Measurements from ENCODE around the gene ATXN10.

Gene ATXN10

GRCh38 chr22:45816776-45817175 is 145.1 kb downstream of the ATXN10 start:
- H3F3A ChIP-seq (ENCODE audit: insufficient read depth, low read length), result no peaks in the 10 kb centered on the region
- no peaks in the 10 kb centered on the region for H3K9me2 ChIP-seq (ENCODE audit: low read depth, low read length)
- no peak overlapping the region for H2AFZ ChIP-seq (ENCODE audit: low read length)
- no peak overlapping the region for H3K9ac ChIP-seq (ENCODE audit: low read length)
- no peak overlapping the region for H3K4me3 ChIP-seq (ENCODE audit: low read depth, low read length, poor library complexity, severe bottlenecking)
- no peaks in the 10 kb centered on the region for H3K9me3 ChIP-seq (ENCODE audit: low read length)
- H3K4me1 ChIP-seq (ENCODE audit: insufficient read depth, low read length, severe bottlenecking), result peaks cover 14% of the 10 kb centered on the region
- no peak for TF ChIP-seq CTCF (IDR thresholded peaks at IDR 0.05; ENCODE audit: low read length)
- no peak for TF ChIP-seq EZH2 (IDR thresholded peaks at IDR 0.05; ENCODE audit: borderline replicate concordance, low read length)
- H3K27me3 ChIP-seq (ENCODE audit: insufficient read depth, low read length), result no peaks in the 10 kb centered on the region
- no peak overlapping the region for H3K27ac ChIP-seq (ENCODE audit: low read depth, low read length, poor library complexity, severe bottlenecking)
- H3K36me3 ChIP-seq (ENCODE audit: insufficient read depth, low read length), result peaks cover 61% of the 10 kb centered on the region
- no peaks in the 10 kb centered on the region for H3K79me2 ChIP-seq (ENCODE audit: insufficient read depth, low read length)
- no peaks in the 10 kb centered on the region for H4K20me1 ChIP-seq (ENCODE audit: insufficient read depth, low read length)
- no peak overlapping the region for H3K4me2 ChIP-seq (ENCODE audit: low read length)

- no peak overlapping the region; the same call in 1 of the 2 replicates for H3K9ac ChIP-seq (ENCODE audit: low read length)
Observed at GRCh38 chr22:45817745-45818423, 146.2 kb downstream of the ATXN10 start.

GRCh38 chr22:45818424-45819085 is 146.9 kb downstream of the ATXN10 start:
- H3K4me3 ChIP-seq (ENCODE audit: low read depth, low read length, poor library complexity, severe bottlenecking), result no peak overlapping the region
- H4K20me1 ChIP-seq (ENCODE audit: insufficient read depth, low read length), result no peaks in the 10 kb centered on the region
- peak overlapping the region; percentile 70 for H3K27ac ChIP-seq (ENCODE audit: low read depth, low read length, poor library complexity, severe bottlenecking)
- H3F3A ChIP-seq (ENCODE audit: insufficient read depth, low read length), result no peaks in the 10 kb centered on the region
- no peaks in the 10 kb centered on the region for H3K27me3 ChIP-seq (ENCODE audit: insufficient read depth, low read length)
- H3K9me3 ChIP-seq (ENCODE audit: low read length), result no peaks in the 10 kb centered on the region
- peaks cover 14% of the 10 kb centered on the region for H3K4me1 ChIP-seq (ENCODE audit: insufficient read depth, low read length, severe bottlenecking)
- H2AFZ ChIP-seq (ENCODE audit: low read length), result no peak overlapping the region
- H3K9ac ChIP-seq (ENCODE audit: low read length), result no peak overlapping the region; the same call in 1 of the 2 replicates
- H3K79me2 ChIP-seq (ENCODE audit: insufficient read depth, low read length), result no peaks in the 10 kb centered on the region
- no peak overlapping the region for H3K4me2 ChIP-seq (ENCODE audit: low read length)
- TF ChIP-seq EZH2 (IDR thresholded peaks at IDR 0.05; ENCODE audit: borderline replicate concordance, low read length) (no peak), CTCF (IDR thresholded peaks at IDR 0.05; ENCODE audit: low read length) (no peak)
- H3K36me3 ChIP-seq (ENCODE audit: insufficient read depth, low read length), result peaks cover 53% of the 10 kb centered on the region
- no peaks in the 10 kb centered on the region for H3K9me2 ChIP-seq (ENCODE audit: low read depth, low read length)

More at GRCh38 chr22:45817745-45818423, 146.2 kb downstream of the ATXN10 start:
- Histone ChIP-seq H3K9me3 (ENCODE audit: low read length) (no peaks in the 10 kb centered on the region), H3K27ac (ENCODE audit: low read depth, low read length, poor library complexity, severe bottlenecking) (peak overlapping the region; percentile 70), H4K20me1 (ENCODE audit: insufficient read depth, low read length) (no peaks in the 10 kb centered on the region), H3K4me1 (ENCODE audit: insufficient read depth, low read length, severe bottlenecking) (peaks cover 14% of the 10 kb centered on the region), H3K9me2 (ENCODE audit: low read depth, low read length) (no peaks in the 10 kb centered on the region), H3K36me3 (ENCODE audit: insufficient read depth, low read length) (peaks cover 55% of the 10 kb centered on the region), H3K79me2 (ENCODE audit: insufficient read depth, low read length) (no peaks in the 10 kb centered on the region), H2AFZ (ENCODE audit: low read length) (no peak overlapping the region), H3K27me3 (ENCODE audit: insufficient read depth, low read length) (no peaks in the 10 kb centered on the region), H3F3A (ENCODE audit: insufficient read depth, low read length) (no peaks in the 10 kb centered on the region), H3K4me3 (ENCODE audit: low read depth, low read length, poor library complexity, severe bottlenecking) (no peak overlapping the region), H3K4me2 (ENCODE audit: low read length) (no peak overlapping the region)
- TF ChIP-seq EZH2 (IDR thresholded peaks at IDR 0.05; ENCODE audit: borderline replicate concordance, low read length), result no peak
- no peak for TF ChIP-seq CTCF (IDR thresholded peaks at IDR 0.05; ENCODE audit: low read length)

All from OCI-LY1 (cell line).